H9 (cell line): ENCODE measurements around the gene PEX26. TPM values are rescaled to one million over a fixed set of nuclear protein-coding genes. Genes with fewer than 3 reads are reported as not detected.

ENCODE experiments used
- DNase-seq: peaks from one replicate; pipeline ENCODE4 v3.0.0-alpha.2; 2017
- H2AFZ ChIP-seq: one replicate; pipeline ENCODE4 v1.6.1; 2013; ENCODE audit warnings: mild to moderate bottlenecking, low read length, control low read depth, moderate library complexity
- H2AK5ac ChIP-seq: 2 replicates; pipeline ENCODE4 v1.6.1; 2013; ENCODE audit warnings: low read length, control low read depth, mixed read lengths; ENCODE audit not compliant: insufficient read length
- H2BK120ac ChIP-seq: one replicate; pipeline ENCODE4 v1.6.1; 2013; ENCODE audit warnings: low read depth, mild to moderate bottlenecking, low read length, control low read depth, inconsistent platforms; ENCODE audit not compliant: poor library complexity, severe bottlenecking
- H2BK12ac ChIP-seq: 2 replicates; pipeline ENCODE4 v1.6.1; 2013; ENCODE audit warnings: low read length, control low read depth, mixed read lengths, low read depth; ENCODE audit not compliant: insufficient read length
- H2BK15ac ChIP-seq: 2 replicates; pipeline ENCODE4 v1.6.1; 2013; ENCODE audit warnings: low read depth, low read length, control low read depth
- H2BK20ac ChIP-seq: one replicate; pipeline ENCODE4 v1.6.1; 2013; ENCODE audit warnings: low read depth, mild to moderate bottlenecking, low read length, control low read depth, inconsistent platforms; ENCODE audit not compliant: poor library complexity, severe bottlenecking
- H2BK5ac ChIP-seq: 2 replicates; pipeline ENCODE4 v1.6.1; 2013; ENCODE audit warnings: low read length, control low read depth, mixed read lengths; ENCODE audit not compliant: insufficient read length
- H3K14ac ChIP-seq: 2 replicates; pipeline ENCODE4 v1.6.1; 2013; ENCODE audit warnings: low read length, control low read depth; ENCODE audit not compliant: insufficient read depth
- H3K18ac ChIP-seq: 2 replicates; pipeline ENCODE4 v1.6.1; 2013; ENCODE audit warnings: low read depth, mild to moderate bottlenecking, mixed read lengths, low read length, control low read depth; ENCODE audit not compliant: insufficient read length
- H3K23ac ChIP-seq: 2 replicates; pipeline ENCODE4 v1.6.1; 2013; ENCODE audit warnings: low read length, control low read depth, mixed read lengths, low read depth; ENCODE audit not compliant: insufficient read length
- H3K23me2 ChIP-seq: 2 replicates; pipeline ENCODE4 v1.6.1; 2013; ENCODE audit warnings: low read depth, mild to moderate bottlenecking, mixed read lengths, low read length, control low read depth; ENCODE audit not compliant: insufficient read length, poor library complexity, severe bottlenecking
- H3K27ac ChIP-seq: 2 replicates; pipeline ENCODE4 v1.5.1; 2013; ENCODE audit warnings: low read length, control low read depth, mixed read lengths, low read depth; ENCODE audit not compliant: insufficient read length
- H3K27me3 ChIP-seq: 2 replicates; pipeline ENCODE4 v1.6.1; 2013; ENCODE audit warnings: low read length, control low read depth, inconsistent platforms; ENCODE audit not compliant: insufficient read depth
- H3K4ac ChIP-seq: 2 replicates; pipeline ENCODE4 v1.6.1; 2013; ENCODE audit warnings: low read depth, mild to moderate bottlenecking, control low read depth, inconsistent platforms, low read length, moderate library complexity
- H3K4me1 ChIP-seq: 2 replicates; pipeline ENCODE4 v1.6.1; 2013; ENCODE audit warnings: low read length, control low read depth, inconsistent platforms; ENCODE audit not compliant: insufficient read depth
- H3K4me2 ChIP-seq: 2 replicates; pipeline ENCODE4 v1.6.1; 2013; ENCODE audit warnings: low read length, control low read depth, mixed read lengths; ENCODE audit not compliant: insufficient read length, insufficient read depth
- H3K56ac ChIP-seq: 2 replicates; pipeline ENCODE4 v1.6.1; 2013; ENCODE audit warnings: low read depth, mild to moderate bottlenecking, mixed read lengths, low read length, control low read depth; ENCODE audit not compliant: insufficient read length
- H3K79me1 ChIP-seq: 2 replicates; pipeline ENCODE4 v1.6.1; 2013; ENCODE audit warnings: low read depth, mild to moderate bottlenecking, moderate library complexity, low read length, control low read depth, inconsistent platforms; ENCODE audit not compliant: insufficient read depth, poor library complexity, severe bottlenecking
- H3K79me2 ChIP-seq: 2 replicates; pipeline ENCODE4 v1.6.1; 2013; ENCODE audit warnings: low read length, control low read depth, inconsistent platforms; ENCODE audit not compliant: insufficient read depth
- H3K9ac ChIP-seq: 2 replicates; pipeline ENCODE4 v1.6.1; 2013; ENCODE audit warnings: low read length, control low read depth, mixed read lengths; ENCODE audit not compliant: insufficient read length; ENCODE audit errors: extremely low read depth
- H3K9me3 ChIP-seq: one replicate; pipeline ENCODE4 v1.6.1; 2013; ENCODE audit warnings: low read depth, low read length, inconsistent platforms; ENCODE audit not compliant: control insufficient read depth
- H3T11ph ChIP-seq: one replicate; pipeline ENCODE4 v1.6.1; 2013; ENCODE audit warnings: mild to moderate bottlenecking, low read length, control low read depth, inconsistent platforms
- H4K20me1 ChIP-seq: one replicate; pipeline ENCODE4 v1.6.1; 2013; ENCODE audit not compliant: control insufficient read depth, insufficient read length, insufficient read depth
- H4K5ac ChIP-seq: 2 replicates; pipeline ENCODE4 v1.6.1; 2013; ENCODE audit warnings: low read depth, mild to moderate bottlenecking, mixed read lengths, low read length, control low read depth; ENCODE audit not compliant: insufficient read length
- H4K8ac ChIP-seq: replicated peaks from 2 replicates; pipeline ENCODE4 v1.6.1; 2013; ENCODE audit warnings: low read length, control low read depth, mixed read lengths, low read depth; ENCODE audit not compliant: insufficient read length
- H4K91ac ChIP-seq: 2 replicates; pipeline ENCODE4 v1.6.1; 2013; ENCODE audit warnings: low read depth, mild to moderate bottlenecking, moderate library complexity, mixed read lengths, low read length, control low read depth; ENCODE audit not compliant: insufficient read length
- H3K27ac Mint-ChIP-seq, 3 experiments: 2 replicates in 2 of 3; 3 replicates in 1 of 3; pipeline ENCODE4 v1.8.0; 2020 to 2021; ENCODE audit warnings: mixed read lengths in 3 of 3, mild to moderate bottlenecking in 1 of 3, moderate library complexity in 1 of 3
- H3K27me3 Mint-ChIP-seq: 2 replicates; pipeline ENCODE4 v1.8.0; 2021; ENCODE audit warnings: low read depth, mild to moderate bottlenecking, moderate library complexity, mixed read lengths
- H3K36me3 Mint-ChIP-seq, 3 experiments: 2 replicates in 2 of 3; 3 replicates in 1 of 3; pipeline ENCODE4 v1.8.0; 2020 to 2021; ENCODE audit warnings: low read depth in 3 of 3, mixed read lengths in 3 of 3; ENCODE audit not compliant: insufficient read depth in 1 of 3
- H3K4me1 Mint-ChIP-seq, 2 experiments: 2 replicates each; pipeline ENCODE4 v1.8.0; 2020; ENCODE audit warnings: mixed read lengths in 2 of 2
- H3K4me3 Mint-ChIP-seq, 2 experiments: 2 replicates in 1 of 2; 3 replicates in 1 of 2; pipeline ENCODE4 v1.8.0; 2020 to 2021; ENCODE audit warnings: mild to moderate bottlenecking in 2 of 2, mixed read lengths in 2 of 2, moderate library complexity in 1 of 2
- H3K9me3 Mint-ChIP-seq, 2 experiments: 2 replicates in 1 of 2; 3 replicates in 1 of 2; pipeline ENCODE4 v1.8.0; 2020; ENCODE audit warnings: mild to moderate bottlenecking in 2 of 2, mixed read lengths in 2 of 2, moderate library complexity in 1 of 2
- CTCF ChIP-seq: fragments of 200-600 bp; sonication (generic); conservative IDR thresholded peaks from 3 replicates; pipeline ENCODE4 v1.8.0; 2021; ENCODE audit warnings: antibody characterized with exemption, mild to moderate bottlenecking
- WGBS: extraction: QIAGEN DNeasy Blood & Tissue Kit; methylation state at CpG from one replicate; pipeline ENCODE4 v1.1.7; 2013; ENCODE audit warnings: missing lambda C conversion rate, low lambda C conversion rate, mixed read lengths; ENCODE audit not compliant: insufficient read length; ENCODE audit errors: extremely low coverage; 5-methylcytosine and 5-hydroxymethylcytosine counted together
- total RNA-seq: library from RNA; stranded (reverse); gene quantifications from 2 replicates; pipeline ENCODE4 v1.2.1, GENCODE V29; 2021

Gene PEX26
- total RNA-seq, 1 experiment from 2014 or later: 35.4 TPM

GRCh38 chr22:18029686-18030267, 48.0 kb upstream of the PEX26 start:
- Histone ChIP-seq H3K14ac (no peak overlapping the region), H4K8ac (no peak overlapping the region), H3K79me1 (no peaks in the 10 kb centered on the region), H2BK120ac (no peak overlapping the region), H3K4me1 (no peaks in the 10 kb centered on the region), H2BK15ac (no peak overlapping the region), H4K5ac (no peak overlapping the region), H3K56ac (no peak overlapping the region), H3K23me2 (peaks cover under 1% of the 10 kb centered on the region), H3K4me2 (no peak overlapping the region), H3K27me3 (peaks cover 8% of the 10 kb centered on the region; the same call in 1 of the 2 replicates), H3K9me3 (no peaks in the 10 kb centered on the region), H2BK20ac (no peak overlapping the region), H4K91ac (no peak overlapping the region), H2BK5ac (no peak overlapping the region), H4K20me1 (no peaks in the 10 kb centered on the region), H3K4ac (no peak overlapping the region), H3K27ac (no peak overlapping the region), H3K79me2 (no peaks in the 10 kb centered on the region), H3T11ph (no peak overlapping the region), H2AK5ac (no peak overlapping the region), H3K9ac (no peak overlapping the region), H2BK12ac (no peak overlapping the region), H2AFZ (no peak overlapping the region), H3K18ac (no peak overlapping the region), H3K23ac (no peak overlapping the region)
- no peak overlapping the region for H3K4me3 Mint-ChIP-seq
- no peak for DNase-seq
- no peaks in the 10 kb centered on the region for H3K36me3 Mint-ChIP-seq
- H3K27me3 Mint-ChIP-seq: peaks cover 56% of the 10 kb centered on the region
- no CpG with 5 or more reads among the region's 2 CpGs for WGBS
- H3K27ac Mint-ChIP-seq: no peak overlapping the region
- peaks cover 6 to 10% of the 10 kb centered on the region in 2 experiments for H3K4me1 Mint-ChIP-seq
- TF ChIP-seq CTCF: no peak
- no peaks in the 10 kb centered on the region for H3K9me3 Mint-ChIP-seq
